NCI-H1417 treated with DMSO at 0.1 percent for 48 hours (cell line): ENCODE data around the gene FNDC11.
"Not testable (repeated sequence)": the region's sequence is repeated elsewhere in the genome, so short reads cannot be mapped to it uniquely, and the experiment has no call there.

Source experiments
- DNase-seq: peaks from one replicate; lab custom pipeline; 2025; lab: John Stamatoyannopoulos, UW

FNDC11 gene

DNA sequence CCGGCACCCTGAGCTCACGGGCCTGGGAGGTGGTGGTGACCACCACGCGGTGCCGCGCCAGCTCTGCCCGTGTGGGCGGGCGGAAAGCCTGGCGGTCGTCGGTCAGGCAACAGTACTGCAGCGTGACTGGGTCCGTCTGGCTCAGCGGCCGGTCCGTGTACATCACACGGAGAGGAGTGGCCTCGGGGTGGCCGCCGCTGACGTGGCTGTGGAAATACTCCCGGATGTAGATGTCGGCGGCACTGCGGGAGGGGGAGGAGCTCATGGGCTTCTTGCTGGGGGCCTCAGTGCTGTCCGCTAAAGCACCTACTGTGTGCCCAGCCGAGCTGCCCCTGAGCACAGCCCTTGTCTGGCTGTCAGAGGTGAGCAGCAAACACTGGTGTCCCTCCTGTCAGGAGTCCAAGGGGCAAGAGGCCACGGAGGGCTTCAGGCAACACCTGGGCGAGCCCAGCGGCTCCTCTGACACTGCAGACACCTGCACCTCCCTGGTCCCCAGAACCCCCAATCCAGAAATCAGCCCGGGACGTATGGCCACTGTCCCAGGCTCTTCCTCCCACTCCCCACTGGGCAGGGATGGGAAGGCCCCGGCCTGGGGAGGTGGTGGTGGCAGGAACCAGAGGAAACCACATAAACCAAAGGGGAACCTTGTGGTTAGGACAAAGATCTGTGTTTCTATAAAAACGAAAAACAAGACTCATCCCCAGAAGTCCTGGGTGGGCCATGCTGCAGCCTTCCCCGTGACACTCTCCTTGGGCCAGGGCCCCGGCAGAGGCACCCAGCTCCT is 13.6 kb downstream of the FNDC11 start:
- no peak for DNase-seq

- DNase-seq: no peak
These were observed 14.4 kb downstream of the FNDC11 start for GRCh38 chr20:63568170-63568981.

GRCh38 chr20:63568986-63569949 is 15.3 kb downstream of the FNDC11 start:
- DNase-seq: no peak

GRCh38 chr20:63570281-63571086 is 16.5 kb downstream of the FNDC11 start:
- DNase-seq: no peak

DNA sequence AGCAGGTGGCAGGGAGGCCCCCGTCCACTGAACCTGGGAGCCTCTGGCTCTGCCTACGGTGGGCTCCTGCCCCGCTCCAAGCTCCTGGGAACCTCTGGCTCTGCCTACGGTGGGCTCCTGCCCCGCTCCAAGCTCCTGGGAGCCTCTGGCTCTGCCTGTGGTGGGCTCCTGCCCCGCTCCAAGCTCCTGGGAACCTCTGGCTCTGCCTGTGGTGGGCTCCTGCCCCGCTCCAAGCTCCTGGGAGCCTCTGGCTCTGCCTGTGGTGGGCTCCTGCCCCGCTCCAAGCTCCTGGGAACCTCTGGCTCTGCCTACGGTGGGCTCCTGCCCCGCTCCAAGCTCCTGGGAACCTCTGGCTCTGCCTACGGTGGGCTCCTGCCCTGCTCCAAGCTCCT is 17.1 kb downstream of the FNDC11 start:
- not testable (repeated sequence) for DNase-seq

- DNase-seq: no peak
These were observed 18.3 kb downstream of the FNDC11 start for GRCh38 chr20:63572071-63572787.

DNA sequence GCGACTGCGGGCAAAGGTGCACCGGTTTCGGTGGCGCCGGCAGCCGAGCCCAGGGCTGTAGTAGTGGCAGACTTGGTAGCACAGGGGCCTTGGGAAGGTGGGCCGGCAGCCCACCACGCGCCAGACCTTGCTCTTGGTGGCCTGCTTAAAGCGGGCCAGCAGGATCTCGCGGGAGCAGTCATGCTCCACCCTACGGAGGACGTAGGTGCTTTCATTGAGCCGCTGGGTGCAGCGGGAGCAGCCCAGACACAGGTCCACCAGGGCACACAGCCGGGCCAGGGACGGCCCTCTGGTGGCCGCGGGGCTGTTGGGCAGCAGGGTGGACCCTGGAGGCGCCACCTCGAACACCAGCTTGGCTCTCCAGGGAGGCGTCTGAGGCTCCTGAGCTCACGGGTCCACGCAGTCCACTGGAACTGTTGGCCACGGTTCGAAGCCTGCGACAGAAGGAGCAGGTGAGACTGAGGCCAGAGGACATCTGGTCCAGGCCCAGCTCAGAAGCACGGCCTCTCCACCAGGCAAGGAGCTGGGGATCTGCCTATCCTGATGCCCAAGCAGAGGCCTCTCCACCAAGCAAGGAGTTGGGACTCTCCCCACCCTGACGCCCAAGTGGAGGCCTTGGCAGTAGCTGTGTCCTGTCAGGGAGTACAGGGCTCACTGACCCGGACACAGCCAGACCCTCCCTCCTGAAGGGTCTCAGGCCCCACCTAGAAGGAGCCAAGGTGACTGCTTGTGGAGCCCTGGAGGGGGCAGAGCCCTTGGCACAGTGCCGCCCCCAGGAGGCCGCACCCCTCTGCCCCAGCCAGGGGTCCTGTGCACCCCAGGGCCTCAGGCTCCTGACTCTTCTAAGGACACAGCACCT is 19.1 kb downstream of the FNDC11 start:
- DNase-seq: no peak

DNA sequence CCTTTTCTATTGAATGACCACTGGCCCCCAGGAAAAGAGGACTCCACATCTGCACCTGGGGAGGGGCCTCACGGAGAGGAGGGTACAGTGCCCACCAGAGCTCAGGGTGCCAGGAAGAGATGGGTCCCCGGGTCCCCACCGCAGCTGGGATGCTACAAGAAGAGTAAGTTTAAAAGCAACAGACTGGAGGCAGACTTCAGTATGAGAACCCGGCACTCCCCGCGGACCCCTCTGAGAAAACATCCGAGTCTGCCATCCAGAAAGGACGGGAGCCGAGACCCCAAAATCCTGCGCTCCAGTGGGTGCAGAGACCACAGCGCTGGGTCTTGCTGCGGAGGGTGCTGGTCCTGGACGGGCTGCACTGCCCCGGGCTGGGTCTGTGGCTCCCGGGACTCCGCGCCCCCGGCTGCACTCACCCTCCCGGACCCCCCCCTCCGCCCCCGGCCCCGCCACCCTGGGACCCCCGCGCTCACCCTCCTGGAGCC is 19.7 kb downstream of the FNDC11 start:
- no peak for DNase-seq

- DNase-seq: no peak
These were observed 20.3 kb downstream of the FNDC11 start, which contains the start of gene HELZ2 for GRCh38 chr20:63574156-63574828. Gene HELZ2, minus strand, starts transcription at chr20:63574239. Its CDS starts 1,854 bp downstream, at chr20:63572385.

GRCh38 chr20:63574829-63575743 is 21.1 kb downstream of the FNDC11 start:
- DNase-seq: no peak

- no peak for DNase-seq
These were observed 22.4 kb downstream of the FNDC11 start for GRCh38 chr20:63576311-63576710.

GRCh38 chr20:63577317-63577894 is 23.4 kb downstream of the FNDC11 start:
- no peak for DNase-seq

GRCh38 chr20:63578224-63579016 is 24.5 kb downstream of the FNDC11 start:
- no peak for DNase-seq

GRCh38 chr20:63579017-63579694 is 25.2 kb downstream of the FNDC11 start:
- no peak for DNase-seq

GRCh38 chr20:63580796-63581461 is 27.0 kb downstream of the FNDC11 start:
- DNase-seq: no peak
